Activated CD8-positive, alpha-beta memory T cell treated with anti-CD3 and anti-CD28 coated beads, Interleukin-2, amount 50 U/mL, for 4 hours (primary cell): Measurements from ENCODE around the gene MED13L.

Experiments used
- DNase-seq: peaks from one replicate; pipeline ENCODE4 v3.0.0-alpha.2; 2020

MED13L gene

DNA sequence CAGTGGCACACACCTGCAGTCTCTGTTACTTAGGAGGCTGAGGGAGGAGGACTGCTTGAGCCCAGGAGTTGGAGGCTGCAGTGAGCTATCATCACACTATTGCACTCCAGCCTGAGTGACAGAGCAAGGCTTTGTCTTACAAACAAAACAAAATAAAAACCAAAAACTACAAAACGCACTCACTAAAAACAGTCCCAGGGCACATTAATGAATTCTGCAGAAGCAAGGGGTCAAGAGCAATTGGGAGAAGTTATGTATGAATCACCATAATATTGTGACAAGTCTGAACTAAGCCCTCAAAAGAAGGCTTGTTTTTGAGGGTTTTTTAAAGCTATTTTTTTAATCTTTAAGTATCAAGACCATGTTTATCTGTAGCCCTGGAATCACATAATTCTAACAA lies 201.1 kb downstream of the MED13L start:
- no peak for DNase-seq

DNA sequence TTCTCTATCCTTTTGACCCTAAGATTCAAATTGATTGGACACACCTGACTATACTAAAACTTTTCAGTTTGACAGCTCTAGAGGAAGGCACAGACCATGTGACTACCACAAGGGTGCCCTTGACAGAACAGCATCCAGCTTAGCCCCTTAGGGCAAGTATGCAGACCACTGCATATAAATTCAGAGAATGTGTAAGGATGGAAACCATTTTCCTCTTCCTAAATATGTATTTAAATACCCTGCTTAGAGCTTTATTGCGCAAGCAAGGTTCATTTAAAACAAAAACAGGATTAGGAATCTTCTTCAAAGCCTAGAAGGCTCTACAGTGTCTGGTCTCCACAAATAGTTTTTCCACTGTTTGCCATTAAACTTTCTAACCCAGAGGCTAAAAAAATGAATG lies 202.8 kb downstream of the MED13L start:
- no peak for DNase-seq

DNA sequence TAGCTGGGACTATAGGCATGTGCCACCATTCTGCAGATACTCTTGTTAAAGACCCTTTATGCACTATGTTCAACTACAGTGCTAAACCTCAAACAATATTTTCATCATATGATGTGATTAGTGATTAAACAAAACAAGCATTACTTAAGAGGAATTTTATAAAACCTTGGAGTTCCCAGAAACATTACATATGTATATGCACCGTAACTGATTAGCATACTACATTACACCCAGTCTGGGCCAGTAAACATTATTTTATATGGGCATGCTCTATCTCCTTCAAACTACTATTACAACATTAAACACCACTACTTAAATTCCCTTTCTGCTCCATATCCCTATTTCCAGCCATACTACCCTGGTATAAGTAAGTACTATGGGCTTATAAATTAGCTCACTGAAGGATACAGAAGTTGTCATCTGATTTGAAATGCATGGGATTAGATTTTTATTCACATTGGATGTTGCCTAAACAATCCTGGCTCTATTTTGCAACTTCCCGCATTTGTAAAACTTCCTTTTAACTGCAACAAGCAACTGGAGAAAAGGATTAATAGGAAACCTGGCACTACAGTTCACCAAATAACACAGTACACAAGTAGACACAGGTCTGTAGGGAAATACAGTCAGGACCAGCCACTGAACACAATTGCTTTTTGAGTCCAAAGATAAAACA lies 205.8 kb downstream of the MED13L start:
- DNase-seq: no peak

DNA sequence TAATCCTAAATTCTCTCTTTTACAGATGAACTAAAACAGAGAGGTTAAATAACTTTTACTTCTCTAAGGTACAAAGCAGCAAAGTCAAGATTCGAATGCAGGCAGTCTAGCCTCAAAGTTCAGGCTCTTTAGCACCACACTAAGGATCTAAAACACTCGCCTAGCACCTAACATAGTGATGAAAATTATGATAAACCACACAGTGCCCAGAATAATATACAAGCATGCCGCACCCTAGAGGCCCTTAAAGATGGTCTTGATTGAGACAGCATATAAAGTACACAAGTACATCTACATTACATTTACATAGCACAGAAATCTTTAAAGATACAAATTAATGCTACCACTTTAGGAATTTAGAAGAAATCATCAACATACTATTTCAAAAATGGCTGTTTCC lies 207.0 kb downstream of the MED13L start:
- DNase-seq: no peak

DNA sequence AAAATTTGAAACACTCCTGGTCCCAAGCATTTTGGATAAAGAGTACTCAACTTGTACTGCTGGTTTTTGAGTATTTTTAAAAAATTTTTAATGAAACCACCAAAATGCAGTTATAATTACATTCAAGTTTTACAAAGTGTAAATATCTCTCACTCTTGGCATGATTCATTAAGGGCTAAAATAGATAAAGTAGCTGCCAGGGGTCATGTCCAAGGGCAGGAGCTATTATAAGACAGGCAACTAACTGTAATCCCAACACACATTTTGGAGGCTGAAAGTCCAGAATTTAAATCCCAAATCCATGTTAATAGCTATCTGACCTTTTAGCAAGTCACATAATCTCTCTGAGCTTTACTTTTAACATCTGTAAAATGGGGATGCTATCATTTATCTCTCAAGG lies 207.6 kb downstream of the MED13L start:
- DNase-seq: no peak

DNA sequence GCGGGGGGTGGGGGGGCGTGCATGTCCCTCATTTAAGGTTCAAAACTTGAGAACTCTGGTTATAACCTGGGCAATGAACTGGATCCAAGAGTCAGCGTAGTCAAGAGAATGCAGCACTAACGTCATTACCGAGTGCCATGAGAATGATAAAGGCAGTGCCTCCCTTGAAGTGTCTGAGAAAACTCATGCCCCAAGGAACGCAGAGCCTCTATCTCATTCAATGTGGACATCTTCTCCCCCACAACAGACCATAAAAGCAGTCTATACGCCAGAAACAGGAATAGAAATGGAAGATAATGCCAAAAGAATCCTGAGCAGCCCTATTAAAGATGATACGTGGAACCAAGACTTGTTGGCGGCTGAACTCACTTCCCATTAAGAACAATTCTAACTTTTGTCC lies 208.6 kb downstream of the MED13L start:
- no peak for DNase-seq

DNA sequence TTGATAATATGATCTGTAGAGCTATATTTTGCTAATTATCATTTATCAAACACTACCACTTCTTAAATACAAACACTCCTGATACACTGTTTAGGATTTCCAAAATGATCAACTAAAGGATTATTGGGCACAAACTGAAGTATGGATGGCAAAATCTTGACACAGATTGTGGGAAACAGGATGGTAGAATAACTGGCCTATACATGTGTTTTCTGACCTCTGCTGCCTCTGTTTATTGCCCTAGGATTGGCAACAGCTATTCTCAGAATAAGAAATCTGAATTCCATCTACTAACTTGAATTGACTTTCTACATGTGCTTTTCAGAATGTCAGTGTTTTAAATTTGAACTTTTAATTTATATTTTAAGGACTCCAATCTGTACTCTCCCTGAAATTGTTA lies 209.1 kb downstream of the MED13L start:
- no peak for DNase-seq

DNA sequence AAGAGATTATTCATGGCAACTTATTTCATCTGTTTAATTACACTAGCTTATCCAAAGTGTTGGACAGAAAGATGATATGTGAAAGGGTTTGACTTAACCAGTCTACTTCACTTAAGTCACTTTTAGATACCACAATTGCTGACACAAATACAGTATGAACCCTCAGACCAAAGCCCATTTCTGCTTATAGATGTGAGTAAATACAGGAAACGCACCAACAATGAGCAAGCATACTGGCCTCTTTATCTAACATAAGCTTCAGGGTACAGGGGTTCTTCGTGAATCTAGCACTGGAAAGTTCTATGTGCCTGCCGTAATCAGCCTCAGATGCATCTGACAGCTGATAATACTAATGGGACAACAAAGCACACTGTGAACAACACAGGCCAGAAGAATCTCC lies 209.6 kb downstream of the MED13L start:
- DNase-seq: no peak

DNA sequence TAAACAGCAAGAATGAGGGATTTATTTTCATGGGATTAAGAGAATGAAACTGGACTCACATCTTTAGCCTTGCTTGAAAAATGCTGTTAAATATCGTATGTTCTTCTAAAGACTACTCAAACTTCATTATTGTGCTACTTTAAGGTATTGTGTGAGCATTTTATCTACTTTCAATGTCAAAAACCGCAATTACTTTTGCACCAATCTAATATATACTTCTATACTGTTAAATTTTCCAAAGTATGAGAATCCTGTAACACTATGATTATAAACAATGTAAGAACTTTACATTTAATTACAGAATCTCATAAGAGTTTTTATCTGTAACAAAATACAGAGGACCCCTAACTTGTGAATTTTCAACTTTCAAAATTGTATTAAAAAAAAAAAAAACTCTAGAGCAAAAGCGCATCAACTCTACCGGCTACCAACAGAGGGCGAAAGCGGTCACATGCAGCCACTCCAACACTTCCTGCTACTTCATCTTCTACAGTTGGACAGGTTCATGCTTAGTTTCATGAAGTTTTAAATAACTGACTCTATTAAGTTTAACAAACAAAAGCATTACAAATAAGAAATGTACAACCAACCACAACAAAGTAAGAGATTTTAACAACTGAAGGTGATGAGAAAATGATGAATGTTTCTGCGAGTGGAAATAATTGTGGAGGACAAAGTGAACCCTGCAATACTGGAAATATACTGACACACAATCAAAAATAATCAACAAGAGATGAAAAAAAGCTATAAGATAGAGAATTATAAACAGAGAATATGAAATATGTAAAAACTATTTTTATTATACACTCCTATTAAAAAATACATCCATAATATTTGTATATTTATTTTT lies 210.9 kb downstream of the MED13L start:
- DNase-seq: peak; percentile 59

DNA sequence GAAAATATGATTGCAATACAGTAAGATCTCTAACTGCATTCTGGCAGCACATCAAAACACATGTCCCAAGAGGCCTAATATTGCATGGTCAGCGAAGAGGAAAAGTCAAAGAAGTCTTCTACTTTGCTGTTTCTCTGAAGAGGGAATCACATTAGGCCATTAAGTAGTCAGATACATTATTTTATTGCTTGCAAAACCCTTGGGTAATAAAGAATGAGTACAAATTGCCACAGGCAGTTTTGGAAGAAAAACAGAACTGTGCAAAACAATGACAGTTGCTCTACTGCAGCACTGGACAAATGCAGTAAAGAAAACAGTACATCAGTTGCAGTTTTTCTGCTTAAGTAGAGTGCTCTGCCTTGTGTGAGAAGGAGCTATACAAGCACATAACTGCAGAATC lies 211.9 kb downstream of the MED13L start:
- no peak for DNase-seq

DNA sequence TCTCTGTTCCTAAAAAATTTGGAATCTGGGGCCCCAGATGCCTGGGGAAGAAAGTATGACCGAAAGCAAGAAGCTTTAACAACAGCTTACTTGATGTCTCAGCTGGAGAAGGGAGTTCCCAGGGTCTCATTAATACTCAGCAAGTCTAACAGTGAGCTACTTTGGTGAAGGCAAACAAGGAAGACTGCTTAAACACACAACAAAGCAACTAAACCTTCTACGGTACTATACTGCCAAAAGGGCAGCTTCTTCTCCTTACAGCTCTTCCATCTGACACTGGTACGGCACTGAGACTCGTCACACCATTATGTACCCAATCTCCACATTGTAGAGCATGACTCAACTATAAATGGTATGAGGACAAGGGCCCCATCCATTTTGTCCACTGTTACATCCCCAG lies 213.0 kb downstream of the MED13L start:
- DNase-seq: no peak

DNA sequence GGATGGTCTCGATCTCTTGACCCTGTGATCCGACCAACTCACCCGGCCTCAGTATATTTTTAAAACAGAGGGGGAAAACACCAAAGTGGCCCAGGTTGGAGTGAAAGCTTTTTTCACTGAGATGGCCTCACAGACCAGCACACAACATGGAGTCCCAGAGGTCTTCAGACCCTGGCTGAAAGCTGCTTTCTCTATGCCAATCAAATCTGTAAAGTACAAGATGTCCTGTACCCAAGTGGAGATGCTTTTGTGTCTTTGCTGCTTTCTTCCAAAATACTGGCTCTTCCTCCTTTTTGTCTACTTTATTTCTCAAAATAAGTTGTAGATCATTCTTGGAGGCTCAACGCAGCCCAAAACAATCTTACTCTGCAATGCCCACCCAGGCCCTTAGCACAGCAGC lies 214.8 kb downstream of the MED13L start:
- no peak for DNase-seq

DNA sequence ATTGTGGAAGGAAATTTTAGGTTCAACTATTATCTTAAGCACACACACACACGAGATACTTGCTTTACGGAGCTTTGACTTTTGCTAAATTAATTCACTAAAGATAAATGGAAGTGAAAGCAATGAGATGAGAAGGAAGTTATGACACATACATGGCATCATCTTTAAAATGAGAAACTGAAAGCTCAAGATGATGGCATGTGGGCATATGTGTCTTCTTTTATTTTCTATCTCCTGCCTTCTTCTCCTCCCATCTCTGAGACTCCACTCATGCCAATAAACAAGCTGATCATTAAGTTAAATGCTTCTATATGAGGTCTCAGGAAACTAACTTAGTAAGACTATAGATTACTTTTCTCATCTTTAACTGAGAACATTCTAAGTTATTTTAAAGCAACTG lies 216.7 kb downstream of the MED13L start:
- DNase-seq: no peak

DNA sequence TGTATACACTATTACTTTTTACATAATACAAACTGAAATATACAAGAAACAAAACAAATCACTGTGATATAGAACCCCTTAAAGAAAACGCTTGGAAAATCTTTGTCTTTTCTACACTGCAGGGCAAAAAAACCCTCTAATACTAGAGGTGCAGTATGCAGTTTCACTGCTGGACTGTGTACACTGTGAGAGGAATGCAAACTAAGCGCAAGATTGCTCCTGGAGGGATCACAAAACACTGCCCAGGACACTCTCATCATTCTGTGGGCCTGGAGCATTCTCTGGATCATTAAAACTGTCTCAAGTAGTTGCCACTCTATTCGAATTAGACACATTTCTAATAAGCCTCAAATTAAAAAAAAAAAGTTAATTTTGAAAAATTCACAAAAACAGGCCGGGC lies 217.6 kb downstream of the MED13L start:
- DNase-seq: no peak

DNA sequence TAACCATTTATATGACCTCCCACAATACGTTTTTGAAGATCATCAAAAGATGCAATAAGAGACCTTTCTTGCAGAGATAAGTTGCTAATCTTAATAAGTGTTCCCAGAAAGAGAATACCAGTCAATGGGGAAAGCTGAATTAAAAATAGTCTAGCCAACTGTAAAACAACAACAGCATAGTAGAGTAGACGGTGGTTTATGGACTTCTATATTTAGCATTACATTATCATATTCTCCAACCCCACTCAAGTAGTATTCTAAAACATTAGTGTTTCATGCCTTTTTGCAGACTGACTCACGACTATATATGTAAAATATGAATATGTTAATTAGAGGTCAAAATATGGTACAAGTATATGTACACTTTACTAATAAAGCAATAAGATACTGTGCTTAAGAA lies 218.9 kb downstream of the MED13L start:
- no peak for DNase-seq

DNA sequence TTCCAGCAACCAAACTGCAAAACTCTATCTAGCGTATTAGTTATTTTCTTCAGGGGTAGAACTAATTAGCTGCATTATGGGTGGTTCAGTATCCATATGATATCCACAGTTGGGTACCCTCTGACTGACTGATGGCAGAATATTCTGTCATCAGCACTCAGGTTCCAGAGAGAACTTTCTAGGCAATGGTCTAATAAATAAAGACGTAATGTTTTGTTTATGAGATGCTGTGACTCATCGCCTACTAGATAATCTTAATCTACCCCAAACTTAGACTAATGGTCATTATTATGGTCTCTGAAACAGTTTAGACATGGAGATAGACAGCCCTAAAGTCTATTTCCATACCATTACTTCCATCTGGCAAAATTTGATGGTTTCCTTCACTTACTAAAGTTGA lies 220.1 kb downstream of the MED13L start:
- DNase-seq: no peak

DNA sequence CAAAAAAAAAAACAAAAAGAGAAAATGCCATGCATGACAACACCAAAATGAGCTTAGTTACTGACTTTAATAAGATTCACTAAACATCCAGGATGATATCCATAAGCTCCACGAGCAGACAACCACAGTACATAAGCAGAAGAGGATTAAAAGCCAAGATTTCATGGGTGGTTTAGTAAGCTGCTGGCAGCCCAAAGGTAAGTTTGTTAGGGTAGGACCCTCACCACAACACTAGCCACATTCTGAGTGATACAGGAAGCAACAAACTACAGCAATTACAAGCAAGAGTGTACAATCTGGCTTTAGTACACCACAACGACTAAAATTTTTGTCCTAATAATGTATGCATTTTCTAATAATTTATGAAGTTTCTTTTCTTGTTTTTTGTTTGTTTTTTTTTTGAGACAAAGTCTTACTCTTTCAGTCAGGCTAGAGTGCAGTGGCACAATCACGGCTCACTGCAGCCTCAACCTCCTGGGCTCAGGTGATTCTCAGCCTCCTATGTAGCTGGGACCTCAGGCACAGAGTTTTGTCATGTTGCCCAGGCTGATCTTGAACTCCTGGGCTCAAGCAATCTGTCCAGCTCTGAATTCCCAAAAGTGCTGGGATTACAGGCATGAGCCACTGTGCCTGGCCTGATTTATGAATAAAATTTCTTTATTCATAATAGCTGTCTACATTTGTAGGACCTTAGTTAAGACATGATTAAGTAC lies 221.4 kb downstream of the MED13L start:
- no peak for DNase-seq

DNA sequence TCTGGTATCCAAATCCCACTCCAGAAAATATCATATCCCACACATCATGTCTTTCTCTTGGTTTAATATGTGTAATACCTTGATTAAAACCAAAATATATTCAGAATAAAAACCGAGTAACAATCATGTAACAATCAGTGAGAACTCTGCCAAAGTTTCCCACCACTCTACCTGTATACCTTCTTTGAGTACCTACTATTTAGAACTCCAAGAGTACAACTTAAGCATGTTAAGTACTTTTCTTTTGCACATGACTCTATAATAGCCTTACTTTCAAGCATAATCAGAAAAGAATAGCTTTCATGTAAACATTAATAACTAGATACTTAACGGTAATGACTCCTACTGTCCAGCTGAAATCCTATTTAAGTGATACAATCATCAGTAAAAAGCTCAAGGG lies 223.2 kb downstream of the MED13L start:
- no peak for DNase-seq

DNA sequence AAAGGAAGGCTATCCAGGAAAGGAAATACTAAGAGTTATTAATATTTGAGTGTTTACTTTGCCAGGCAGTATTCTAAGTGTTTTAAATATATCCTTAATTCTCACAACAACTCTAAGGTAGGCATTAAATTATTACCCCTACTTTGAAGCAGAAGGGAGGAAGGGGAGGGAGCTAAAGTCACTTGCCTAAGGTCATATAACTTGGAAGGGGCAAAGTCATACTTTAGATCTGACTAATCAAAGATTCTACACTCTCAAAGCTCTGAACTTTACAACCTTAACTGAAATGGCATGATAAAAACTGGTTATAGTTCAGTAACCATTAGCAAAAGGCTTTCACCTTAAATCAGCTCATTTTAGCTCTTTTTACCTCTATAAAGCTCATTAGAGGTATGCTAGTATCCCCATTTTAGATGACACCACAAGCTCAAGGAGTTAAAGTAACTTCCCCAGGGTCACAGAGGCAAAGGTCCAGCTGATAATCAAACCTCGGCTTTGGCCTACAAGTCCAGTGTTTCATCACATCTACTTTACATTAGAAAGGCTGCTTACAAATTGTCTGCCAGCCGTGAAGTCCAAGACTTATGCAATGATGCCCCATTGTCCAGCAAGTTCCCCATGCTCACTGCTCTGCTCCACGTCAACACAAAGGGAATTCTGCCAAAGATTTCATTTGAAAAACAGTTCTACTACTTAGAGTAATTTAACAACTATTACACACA lies 223.9 kb downstream of the MED13L start:
- no peak for DNase-seq

DNA sequence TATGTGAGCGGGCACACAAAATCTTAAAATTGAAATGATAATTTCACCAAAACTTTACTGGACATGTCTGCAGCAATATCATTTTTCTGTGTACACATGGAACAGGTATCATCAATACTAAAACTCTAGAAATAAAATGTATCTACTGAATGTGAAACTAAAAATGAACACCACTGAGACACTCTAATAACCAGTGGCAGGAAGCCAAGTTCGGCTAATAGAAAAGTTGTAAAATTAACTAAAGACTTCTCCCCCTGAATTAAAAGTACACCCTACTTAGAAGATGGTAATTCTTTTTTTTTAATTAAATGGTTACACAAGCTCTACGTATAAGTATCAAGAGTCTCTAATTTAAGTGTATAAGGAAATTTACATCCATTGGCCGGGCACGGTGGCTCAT lies 227.2 kb downstream of the MED13L start:
- DNase-seq: no peak

DNA sequence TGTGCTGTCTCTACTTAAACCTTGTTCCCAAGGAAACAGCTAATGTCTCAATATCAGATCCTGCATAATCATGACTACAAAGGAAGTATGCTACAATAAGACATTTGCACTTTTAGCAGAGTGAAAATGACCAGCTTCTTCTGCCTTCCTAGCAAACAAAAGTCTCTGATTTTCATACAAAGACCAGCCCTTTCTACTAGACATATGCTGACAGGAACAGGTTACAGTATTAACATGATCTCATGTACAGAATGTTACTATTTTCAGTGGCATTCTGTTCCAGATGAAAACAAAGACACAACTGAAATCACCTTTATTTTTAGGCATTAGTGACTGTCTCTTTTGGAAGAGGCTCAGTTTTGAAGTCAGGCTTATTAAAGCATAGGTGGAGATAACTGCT lies 228.6 kb downstream of the MED13L start:
- no peak for DNase-seq

DNA sequence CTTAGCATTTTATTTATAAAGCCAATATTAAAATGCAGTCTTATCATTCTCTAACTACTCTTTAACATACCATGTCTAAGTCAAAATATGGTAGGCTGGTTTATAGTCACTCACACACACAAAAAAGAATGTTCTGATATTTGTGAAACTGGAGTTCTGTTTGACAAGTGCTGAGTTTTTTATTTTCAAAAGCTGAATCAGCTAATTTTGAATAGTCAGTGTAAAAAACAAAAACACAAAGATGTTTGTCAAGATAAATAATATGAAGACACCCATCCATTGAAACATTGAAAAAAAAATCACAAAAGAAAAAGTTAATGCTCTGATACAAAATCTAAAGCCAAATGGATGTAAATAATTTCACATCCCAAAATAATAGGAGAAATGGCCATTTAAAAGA lies 231.5 kb downstream of the MED13L start:
- no peak for DNase-seq

DNA sequence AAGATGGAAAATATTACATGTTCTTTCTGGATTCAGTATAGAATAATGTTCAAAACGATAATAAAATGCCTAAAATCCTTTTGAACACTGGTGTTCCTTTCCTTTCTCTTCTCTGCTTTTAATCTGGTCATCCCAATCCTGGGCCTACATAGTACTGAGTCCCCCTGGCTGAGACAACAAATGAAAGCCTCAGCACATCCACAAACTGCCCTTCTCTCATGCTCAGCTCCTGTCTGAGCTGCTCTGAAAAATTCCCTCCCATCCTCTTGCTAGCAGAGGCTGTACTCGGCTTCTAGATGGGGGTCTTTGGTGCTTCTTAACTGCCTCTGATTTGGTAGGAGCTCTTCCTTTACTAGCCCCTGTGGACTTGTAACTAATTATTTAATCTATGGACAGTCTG lies 232.3 kb downstream of the MED13L start:
- no peak for DNase-seq
